HTR-8/SVneo (cell line): ENCODE data around the gene MDM1.

Experiments used
- DNase-seq: peaks from one replicate; pipeline ENCODE4 v3.0.0; 2011; ENCODE audit warnings: low spot score, mixed read lengths; ENCODE audit not compliant: insufficient read length
- FAIRE-seq: peaks from 2 replicates; lab custom pipeline; 2011; peaks lifted over from hg19 to GRCh38; lab: Jason Lieb, UNC

Gene MDM1

GRCh38 chr12:68331869-68332727, at the start of gene MDM1:
TSS of gene MDM1 (minus strand) at chr12:68332362. CDS start at chr12:68332245, 117 bp downstream.
- peak; percentile 96 for DNase-seq
- peak; percentile 33 for FAIRE-seq

- DNase-seq = no peak
- no peak for FAIRE-seq
Measured at GRCh38 chr12:68381476-68382219, 49.5 kb upstream of the MDM1 start.

- FAIRE-seq (no peak), DNase-seq (no peak)
Measured at GRCh38 chr12:68378872-68379606, 46.9 kb upstream of the MDM1 start.

- no peak for FAIRE-seq
Measured at GRCh38 chr12:68377881-68378280, 45.7 kb upstream of the MDM1 start.

GRCh38 chr12:68376901-68377300, 44.7 kb upstream of the MDM1 start:
- no peak for DNase-seq
- FAIRE-seq = no peak

More at GRCh38 chr12:68377881-68378280, 45.7 kb upstream of the MDM1 start:
- DNase-seq = no peak

GRCh38 chr12:68375756-68376695, 43.9 kb upstream of the MDM1 start:
- FAIRE-seq = no peak
- DNase-seq = no peak

- DNase-seq (no peak), FAIRE-seq (no peak)
Measured at GRCh38 chr12:68374307-68374982, 42.3 kb upstream of the MDM1 start.

- FAIRE-seq = no peak
Measured at GRCh38 chr12:68370667-68371066, 38.5 kb upstream of the MDM1 start.

GRCh38 chr12:68370006-68370590, 37.9 kb upstream of the MDM1 start:
- no peak for DNase-seq
- no peak for FAIRE-seq

More at GRCh38 chr12:68370667-68371066, 38.5 kb upstream of the MDM1 start:
- DNase-seq = no peak

GRCh38 chr12:68368327-68368726, 36.2 kb upstream of the MDM1 start:
- DNase-seq (no peak), FAIRE-seq (no peak)

- FAIRE-seq = no peak
- DNase-seq = no peak
Measured at GRCh38 chr12:68367903-68368302, 35.7 kb upstream of the MDM1 start.

GRCh38 chr12:68367116-68367515, 35.0 kb upstream of the MDM1 start:
- no peak for DNase-seq
- no peak for FAIRE-seq

- peak; percentile 92 for DNase-seq
- peak; percentile 64 for FAIRE-seq
Measured at GRCh38 chr12:68364893-68365725, 32.9 kb upstream of the MDM1 start.

GRCh38 chr12:68364328-68364727, 32.2 kb upstream of the MDM1 start:
- no peak for FAIRE-seq
- no peak for DNase-seq

GRCh38 chr12:68361953-68362352, 29.8 kb upstream of the MDM1 start:
- FAIRE-seq = no peak
- DNase-seq = no peak

- FAIRE-seq (no peak), DNase-seq (no peak)
Measured at GRCh38 chr12:68359674-68360073, 27.5 kb upstream of the MDM1 start.

- peak; percentile 64 for DNase-seq
- FAIRE-seq = peak; percentile 52
Measured at GRCh38 chr12:68358532-68359485, 26.6 kb upstream of the MDM1 start.
